GM21526 (cell line): ENCODE results near the gene PDE1A.

Experiments used
- ATAC-seq: cut with Tn5 transposase; IDR thresholded peaks from one replicate; pipeline ENCODE4 v1.9.1; 2021; ENCODE audit warnings: moderate library complexity; ENCODE audit not compliant: unreplicated experiment, low FRiP score

Gene PDE1A

DNA sequence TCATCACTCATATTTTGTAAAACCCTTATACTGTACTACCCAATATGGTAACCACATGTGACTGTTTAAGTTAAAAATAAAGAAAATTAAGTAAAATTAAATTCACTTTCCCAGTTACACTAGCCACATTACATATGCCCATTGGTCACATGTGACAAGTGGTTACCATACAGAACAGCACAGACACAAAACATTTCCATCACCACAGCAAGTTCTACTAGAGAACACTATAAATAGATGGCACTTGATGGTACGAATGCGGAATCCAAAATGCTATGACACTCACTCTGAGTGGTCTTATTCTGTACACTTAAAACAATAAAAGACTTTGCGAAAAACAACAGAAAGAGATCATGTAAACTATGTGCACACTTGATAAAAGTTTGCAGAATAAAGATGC lies 202.2 kb downstream of the PDE1A start:
- no peak for ATAC-seq

DNA sequence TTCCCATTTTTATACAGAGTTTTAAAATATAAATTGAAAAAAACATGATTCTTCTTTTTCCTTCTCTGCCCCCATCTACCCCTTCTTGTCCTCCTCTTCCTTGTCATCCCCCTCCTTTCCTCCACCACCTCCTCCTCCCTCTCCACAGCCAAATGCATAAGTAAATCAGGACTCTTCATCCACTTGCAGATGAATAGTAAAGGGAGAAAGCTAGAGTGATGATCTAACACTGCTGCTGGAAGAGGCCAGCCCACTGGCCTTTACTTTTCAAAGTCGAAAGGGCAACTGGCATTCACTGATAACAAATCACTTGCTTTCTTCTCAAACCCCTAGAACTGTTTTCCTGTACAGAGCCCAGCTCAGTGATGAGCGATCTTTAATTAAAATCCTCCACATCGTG lies 205.8 kb downstream of the PDE1A start:
- no peak for ATAC-seq

DNA sequence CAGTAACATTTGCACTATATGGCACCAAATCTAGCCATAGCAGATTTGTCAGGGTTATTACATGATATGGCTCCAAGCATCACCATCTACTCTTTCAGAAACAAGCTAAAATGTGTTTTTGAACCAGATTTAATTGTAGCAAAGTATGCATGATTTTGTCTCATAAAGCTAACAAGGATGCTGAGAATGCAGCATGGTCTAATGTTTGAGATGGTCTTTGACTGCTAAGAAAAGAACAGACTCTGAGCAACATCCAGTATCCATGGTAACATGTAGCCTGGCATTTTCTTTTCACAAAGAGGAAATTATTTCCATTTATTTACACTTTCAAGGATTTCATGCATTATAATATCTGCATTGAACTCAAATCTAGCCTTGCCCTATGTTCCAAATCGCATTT lies 206.5 kb downstream of the PDE1A start:
- no peak for ATAC-seq

DNA sequence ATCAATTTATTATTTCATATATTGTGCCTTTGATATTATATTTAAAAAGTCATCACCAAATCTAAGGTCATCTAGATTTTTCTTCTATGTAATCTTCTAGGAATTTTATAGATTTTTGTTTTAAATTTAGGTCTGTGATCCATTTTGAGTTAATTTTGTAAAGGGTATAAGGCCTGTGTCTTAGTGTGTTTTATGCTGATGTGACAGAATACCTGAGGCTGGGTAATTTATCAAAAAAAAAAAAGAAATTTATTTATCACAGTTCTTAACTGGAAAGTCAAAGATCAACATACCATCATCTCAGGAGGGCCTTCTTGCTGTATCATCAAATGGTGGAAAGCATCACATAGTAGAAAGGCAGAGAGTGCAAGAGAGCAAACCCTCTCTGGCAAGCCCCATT lies 216.2 kb downstream of the PDE1A start:
- ATAC-seq, result no peak

DNA sequence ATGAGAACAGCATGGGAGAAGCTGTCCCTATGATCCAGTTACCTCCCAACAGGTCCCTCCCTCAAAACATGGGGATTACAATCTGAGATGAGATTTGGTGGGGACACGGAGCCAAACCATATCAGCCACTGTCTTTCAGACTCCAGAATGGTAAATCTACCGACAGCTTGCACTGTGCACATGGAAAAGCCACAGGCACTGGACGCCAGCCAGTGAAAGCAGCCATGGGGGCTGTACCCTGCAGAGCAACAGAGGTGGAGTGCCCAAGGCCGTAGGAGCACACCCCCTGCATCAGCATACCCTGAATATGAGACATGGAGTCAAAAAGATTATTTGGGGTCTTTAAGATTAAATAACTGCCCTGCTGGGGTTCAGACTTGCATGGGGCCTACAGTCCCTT lies 218.4 kb downstream of the PDE1A start:
- no peak for ATAC-seq

DNA sequence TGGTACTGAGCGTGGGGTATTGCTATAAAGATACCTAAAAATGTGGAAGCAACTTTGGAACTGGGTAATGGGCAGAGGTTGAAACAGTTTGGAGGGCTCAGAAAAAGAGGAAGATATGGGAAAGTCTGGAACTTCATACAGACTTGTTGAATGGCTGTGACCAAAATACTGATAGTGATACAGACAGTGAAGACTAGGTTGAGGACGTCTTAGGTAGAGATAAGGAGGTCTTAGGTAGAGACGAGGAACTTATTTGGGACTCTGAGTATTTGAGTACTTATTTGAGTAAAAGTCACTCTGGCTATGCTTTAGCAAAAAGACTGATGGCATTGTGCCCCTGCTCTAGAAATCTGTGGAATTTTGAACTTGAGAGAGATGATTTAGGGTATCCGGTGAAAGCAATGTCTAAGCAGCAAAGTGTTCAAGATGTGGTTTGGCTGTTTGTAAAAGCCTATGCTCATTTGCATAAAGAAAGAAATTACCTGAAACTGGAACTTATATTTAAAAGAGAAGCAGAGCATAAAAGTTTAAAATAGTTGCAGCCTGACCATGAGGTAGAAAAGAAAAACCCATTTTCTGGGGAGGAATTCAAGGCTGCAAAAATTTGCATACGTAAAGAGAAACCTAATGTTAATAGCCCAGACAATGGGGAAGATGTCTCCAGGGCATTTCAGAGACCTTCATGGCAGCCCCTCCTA lies 219.6 kb downstream of the PDE1A start:
- ATAC-seq, result peak; percentile 87

DNA sequence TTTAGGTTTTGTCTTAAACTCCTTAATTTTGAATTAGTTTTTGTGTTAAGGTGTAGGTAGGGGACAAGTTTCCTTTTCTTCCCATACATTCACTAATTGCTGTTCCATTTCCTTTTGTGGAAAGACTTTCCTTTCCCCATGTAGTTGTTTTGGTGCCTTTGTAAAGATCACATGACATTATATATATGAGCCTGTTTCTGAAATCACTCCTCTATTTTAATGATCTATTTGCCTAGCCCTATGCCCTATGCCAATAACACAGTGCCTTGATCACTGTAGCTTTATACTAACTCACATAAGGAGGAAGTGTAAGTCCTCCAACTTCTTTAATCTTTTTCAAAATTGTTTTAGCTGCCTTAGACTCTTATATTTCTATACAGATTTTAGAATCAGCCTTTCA lies 229.3 kb downstream of the PDE1A start:
- ATAC-seq, result no peak

DNA sequence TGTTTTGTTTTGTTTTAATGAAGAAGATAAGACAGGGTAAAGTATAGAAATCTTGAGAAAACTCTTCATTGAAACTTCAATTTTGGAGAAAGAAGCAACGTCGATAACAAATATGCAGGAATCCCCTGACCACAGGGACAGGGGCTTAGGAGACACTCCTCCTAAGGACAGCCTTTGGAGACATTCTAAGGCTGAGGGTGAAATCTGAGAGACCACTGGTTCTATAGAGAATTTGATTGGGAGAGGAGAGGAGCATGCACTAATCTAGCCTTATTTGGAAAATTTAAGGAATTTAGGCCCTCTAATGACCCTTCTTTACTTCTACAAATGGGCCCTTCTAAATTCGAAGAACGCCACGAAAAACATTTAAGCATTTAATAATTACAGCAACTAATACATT lies 233.5 kb downstream of the PDE1A start:
- no peak for ATAC-seq

DNA sequence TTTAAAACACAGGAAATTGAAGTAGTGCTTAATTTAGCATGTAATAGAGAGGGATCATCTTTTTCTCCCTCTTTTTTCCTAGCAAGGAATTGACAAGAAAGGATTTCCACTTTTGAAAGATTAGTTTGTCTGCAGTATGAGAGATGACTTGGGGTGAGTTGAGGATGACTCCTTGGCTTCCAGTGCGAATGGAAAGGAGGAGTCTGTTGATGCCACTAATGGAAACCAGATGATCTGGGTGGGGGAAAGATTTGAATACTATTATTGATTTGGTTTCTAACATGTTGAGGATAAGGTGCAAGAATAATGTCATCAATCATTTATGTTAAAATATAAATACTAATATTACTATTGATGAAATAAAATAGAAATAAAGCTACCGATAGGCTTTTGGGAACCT lies 235.8 kb downstream of the PDE1A start:
- ATAC-seq, result no peak

DNA sequence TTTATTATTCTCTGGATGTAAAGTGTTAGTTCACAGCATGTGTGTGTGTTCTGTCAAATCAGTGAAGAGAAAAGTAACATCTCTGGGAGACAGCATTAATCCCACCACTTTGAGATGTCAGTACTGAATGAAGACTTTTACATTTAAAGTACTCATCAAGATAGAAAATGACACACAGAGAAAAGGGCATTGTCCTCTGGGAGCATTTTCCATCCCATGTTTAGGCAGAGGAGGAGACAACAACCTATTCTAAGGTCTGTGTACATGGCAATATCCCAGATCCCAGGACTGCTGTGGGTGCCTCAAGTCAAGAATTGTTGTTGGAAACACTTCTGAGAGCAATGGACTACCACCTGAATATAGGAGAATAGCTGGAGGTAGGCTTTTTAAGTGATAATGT lies 239.7 kb downstream of the PDE1A start:
- no peak for ATAC-seq

DNA sequence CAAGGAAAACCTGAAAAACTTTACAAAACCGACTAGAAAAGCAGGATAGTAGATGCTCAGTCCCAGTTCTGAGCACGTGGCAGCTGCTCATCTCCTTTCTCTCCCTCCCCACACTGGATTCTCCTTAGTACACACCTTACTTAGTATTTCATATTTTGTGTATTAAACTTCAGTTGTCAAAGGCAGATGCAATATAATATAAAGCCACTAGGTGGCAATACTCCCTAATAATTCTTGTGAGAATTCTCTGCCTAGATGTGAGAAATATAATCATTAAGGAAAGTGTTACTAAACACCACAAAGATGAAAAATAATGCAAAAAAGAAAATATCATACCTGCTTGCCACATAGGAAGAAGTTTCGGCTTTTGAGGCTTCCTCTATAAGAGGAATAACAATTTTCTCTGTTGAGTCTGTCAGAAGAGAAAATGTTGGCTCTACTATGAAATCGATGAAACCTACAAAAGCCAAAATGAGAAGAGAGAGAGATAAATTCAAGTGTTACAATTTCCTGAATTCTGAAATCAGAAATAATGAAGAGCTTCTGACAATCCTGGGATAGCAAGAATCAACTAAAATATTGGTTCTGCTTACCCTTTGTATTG lies 240.6 kb downstream of the PDE1A start:
- ATAC-seq, result peak; percentile 65

DNA sequence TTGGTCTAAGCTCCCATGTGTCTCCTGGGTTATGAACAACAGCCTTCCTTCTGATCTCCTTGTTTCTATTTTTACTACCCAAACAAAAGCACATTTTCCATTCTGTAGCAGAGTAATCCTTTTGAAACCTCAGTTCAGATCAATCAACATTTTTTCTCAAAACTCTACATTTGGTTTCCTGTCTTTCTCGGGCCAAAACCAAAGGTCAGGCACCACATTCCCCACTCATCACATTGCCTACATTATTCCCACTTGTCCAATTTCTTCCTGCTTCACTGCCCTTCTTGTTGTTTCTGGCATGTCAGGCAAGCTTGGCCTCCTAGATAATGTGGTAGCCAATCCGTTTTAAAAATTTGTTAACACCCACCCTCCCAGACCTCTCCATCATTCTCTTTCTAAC lies 244.4 kb downstream of the PDE1A start:
- no peak for ATAC-seq

DNA sequence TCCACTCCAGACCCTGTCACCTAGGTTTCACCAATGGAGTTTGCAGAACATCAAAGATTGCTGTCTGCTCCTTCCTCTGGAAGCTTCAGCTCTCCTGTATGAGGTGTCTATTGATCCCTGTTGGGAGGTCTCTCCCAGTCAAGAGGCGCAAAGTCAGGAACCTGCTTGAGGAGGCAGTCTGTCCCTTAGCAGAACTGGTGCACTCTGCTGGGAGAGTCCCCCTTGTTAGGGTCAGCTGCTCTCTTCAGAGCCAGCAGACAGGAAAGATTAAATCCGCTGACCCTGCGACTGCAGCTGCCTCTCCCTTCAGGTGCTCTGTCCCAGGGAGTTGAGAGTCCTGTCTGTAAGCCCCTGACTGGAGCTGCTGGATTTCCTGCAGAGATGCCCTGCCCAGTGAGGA lies 245.5 kb downstream of the PDE1A start:
- no peak for ATAC-seq

DNA sequence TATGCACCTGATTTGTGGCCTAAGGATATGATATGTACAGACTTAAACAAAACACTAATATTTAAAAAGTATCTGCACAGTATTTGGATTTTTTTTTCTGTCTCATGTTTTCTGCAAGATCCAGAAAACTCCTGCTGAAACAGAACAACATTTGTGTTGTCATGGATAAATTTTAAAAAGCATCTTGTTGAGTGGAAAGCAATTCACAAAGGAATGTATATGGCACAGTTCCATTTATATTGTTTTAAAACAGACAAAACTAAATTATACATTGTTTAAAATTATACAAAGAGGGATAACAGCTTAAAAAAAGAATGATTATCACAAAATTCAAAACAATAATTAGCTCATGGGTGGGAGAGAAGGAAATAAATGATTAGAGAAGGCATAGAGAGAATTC lies 247.7 kb downstream of the PDE1A start:
- ATAC-seq, result no peak

DNA sequence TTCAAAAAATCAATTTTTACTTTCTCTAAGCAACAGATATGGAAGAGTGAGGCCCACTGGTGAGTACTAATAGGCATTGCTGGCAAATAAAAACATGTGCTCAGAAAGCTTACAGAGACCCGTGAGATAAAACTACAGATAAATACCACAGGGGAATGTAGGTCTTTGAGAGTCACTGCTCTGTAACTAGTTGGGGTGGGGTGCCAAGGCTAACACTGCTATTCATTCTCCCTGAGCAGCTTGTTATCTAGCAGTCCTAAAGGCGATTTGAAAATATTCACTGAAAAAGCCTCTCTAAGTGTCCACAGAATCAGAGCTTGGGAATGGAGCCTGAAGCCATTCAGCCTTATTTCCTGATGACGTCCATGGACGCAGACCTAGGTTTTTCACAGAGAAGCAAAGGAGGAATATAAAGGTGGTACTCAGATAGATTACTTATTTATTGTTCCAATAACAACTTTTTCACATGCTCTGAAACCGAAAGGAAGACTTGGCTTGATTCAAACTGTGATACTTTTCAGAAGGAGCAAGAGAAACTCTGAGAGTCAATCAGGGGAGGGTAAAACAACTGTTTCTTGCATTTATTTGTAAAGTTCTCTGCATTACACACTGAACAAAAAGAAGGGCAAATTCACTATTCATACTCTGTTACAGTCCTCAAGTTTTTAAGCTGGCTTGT lies 252.8 kb downstream of the PDE1A start:
- no peak for ATAC-seq

DNA sequence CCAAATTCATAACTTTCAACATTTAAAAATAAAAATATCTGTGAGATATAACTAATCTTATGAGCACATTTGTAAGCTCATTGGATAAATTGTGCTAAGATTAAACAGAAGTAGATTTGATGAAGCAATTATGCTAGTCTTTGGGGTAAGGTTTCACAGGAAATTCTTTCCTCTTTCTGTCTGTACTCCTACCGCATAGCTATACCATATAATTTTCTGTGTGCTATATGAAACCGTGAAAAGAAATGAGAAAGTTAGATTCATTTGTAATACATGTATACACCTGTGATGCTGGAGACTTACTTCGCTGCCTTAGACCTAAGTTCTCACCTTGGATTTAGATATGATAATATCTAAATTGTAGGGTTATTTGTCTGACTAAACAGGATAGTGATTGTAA lies 256.5 kb downstream of the PDE1A start:
- no peak for ATAC-seq

DNA sequence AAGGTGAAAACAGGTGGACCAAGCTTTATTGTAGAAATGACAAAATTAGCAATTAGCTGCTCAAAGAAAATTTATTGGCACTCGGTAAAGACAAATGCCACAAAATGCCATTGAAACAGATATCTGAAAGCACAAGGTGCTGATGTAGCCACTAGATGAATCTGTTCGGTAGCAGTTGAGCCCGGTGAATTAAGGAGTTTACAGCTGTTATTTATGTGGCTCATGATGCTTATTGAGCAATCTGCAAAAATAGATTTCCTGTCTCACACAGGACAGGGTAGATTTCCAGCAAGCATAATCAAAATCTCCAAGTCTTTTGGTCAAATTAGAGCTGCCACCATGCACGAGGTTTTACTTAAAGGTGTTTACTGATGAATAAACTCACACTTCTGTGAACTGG lies 259.0 kb downstream of the PDE1A start:
- ATAC-seq, result no peak

DNA sequence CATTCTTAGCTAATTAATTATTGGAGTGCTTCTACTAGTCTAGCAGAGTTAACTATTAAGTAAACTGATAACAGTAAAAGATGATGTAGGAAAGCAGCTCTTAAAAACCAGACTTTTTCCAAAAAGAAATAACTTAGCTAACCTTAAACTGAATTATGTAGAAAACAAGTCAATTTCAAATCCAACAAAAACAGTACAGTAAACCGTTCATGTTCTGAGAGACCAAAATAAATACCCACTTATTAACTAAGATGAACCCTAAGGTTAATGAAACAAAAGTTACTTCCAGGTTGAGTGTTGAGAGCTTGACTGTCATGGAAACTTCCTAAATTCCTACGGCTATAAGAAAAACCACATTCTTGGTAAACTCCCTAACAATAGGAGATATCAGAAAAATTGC lies 260.0 kb downstream of the PDE1A start:
- ATAC-seq, result no peak

DNA sequence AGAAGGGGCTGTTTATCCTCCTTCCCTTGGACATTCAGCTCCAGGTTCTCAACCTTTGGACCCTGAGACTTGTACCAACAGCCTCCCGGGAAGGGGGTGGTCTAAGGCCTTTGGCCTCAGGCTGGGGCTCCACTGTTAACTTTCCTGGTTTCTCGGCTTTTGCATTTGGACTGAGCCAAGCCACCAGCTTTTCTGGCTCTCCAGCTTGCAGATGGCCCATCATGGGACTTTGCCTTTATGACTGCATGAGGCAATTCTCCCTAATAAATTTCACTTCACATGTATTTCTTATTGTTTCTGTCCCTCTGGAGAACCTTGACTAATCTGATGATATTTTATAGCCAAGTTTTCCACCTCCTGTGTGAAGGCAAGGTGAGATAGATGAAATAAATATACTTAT lies 260.4 kb downstream of the PDE1A start:
- ATAC-seq, result no peak

DNA sequence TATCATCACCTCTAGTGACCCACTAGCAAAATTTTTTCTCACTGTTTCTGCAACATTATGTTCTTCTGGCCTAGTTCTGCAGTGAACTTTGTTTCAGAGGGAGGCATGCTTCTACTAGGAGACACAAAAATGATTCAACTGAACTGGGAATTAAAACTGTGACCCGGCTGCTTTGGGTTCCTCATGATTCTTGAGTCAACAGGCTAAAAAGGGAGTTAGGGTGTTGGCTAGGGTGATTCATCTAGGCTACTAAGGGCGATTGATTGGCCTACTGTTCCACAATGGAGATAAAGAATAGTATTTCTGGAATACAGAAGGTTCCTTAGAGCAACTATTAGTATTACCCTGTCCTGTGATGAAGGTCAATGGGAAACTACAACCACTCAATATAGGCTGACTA lies 261.6 kb downstream of the PDE1A start:
- ATAC-seq, result no peak

DNA sequence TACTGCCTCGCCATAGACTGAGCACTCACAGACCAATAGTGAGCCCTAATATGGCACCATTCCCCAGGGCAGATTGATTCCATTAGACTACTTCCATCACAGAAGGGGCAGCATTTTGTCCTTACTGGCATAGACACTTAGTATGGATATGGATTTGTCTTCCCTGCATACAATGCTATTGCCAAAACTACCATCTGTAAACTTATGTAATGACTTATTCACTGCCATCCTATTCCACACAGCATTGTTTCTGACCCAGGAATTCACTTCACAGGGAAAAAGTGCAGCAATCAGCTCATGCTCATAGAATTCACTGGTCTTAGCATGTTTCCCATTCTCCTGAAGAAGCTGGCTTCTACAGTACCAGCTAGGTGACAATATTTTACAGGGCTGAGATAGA lies 262.1 kb downstream of the PDE1A start:
- no peak for ATAC-seq

DNA sequence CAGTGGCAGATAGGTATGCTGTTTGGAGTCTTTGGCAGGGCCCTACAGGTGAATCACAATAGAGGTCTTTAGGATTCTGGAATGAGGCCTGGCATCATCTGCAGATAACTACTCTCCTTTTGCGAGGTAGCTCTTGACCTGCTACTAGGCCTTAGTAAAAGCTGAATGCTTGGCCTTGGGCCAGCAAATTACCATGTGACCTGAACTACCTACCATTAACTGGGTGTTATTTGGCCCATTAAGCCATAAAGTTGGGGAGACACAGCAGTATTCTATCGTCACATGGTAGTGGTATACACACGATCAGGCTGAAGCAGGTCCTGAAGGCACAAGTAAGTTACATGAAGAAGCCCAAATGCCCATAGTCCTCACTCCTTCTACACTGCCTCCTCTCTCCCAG lies 263.0 kb downstream of the PDE1A start:
- no peak for ATAC-seq
